ENCODE results near the gene C5orf34.

Gene C5orf34

GRCh38 chr5:43540746-43541145 is 25.8 kb upstream of the C5orf34 start:
- H3K27ac ChIP-seq = no peak overlapping the region
- TF ChIP-seq CTCF (conservative IDR thresholded peaks at IDR 0.05) = no peak

GRCh38 chr5:43536972-43537371 is 22.0 kb upstream of the C5orf34 start:
- H3K27ac ChIP-seq = no peak overlapping the region
- TF ChIP-seq CTCF (conservative IDR thresholded peaks at IDR 0.05) = no peak

- TF ChIP-seq CTCF (conservative IDR thresholded peaks at IDR 0.05) = no peak
- H3K27ac ChIP-seq = no peak overlapping the region
Measured at GRCh38 chr5:43533646-43534045, 18.7 kb upstream of the C5orf34 start.

- no peak for TF ChIP-seq CTCF (conservative IDR thresholded peaks at IDR 0.05)
- no peak overlapping the region for H3K27ac ChIP-seq
Measured at GRCh38 chr5:43530648-43531047, 15.7 kb upstream of the C5orf34 start.

GRCh38 chr5:43523662-43524072 is 8.7 kb upstream of the C5orf34 start:
- H3K27ac ChIP-seq = no peak overlapping the region
- TF ChIP-seq CTCF (conservative IDR thresholded peaks at IDR 0.05) = no peak

- TF ChIP-seq CTCF (conservative IDR thresholded peaks at IDR 0.05) = no peak
- H3K27ac ChIP-seq = no peak overlapping the region
Measured at GRCh38 chr5:43520615-43521014, 5.7 kb upstream of the C5orf34 start.

GRCh38 chr5:43515678-43516048 is 715 bp upstream of the C5orf34 start:
- peak overlapping the region; percentile 88 for H3K27ac ChIP-seq
- no peak for TF ChIP-seq CTCF (conservative IDR thresholded peaks at IDR 0.05)

- peak overlapping the region; percentile 88 for H3K27ac ChIP-seq
- TF ChIP-seq CTCF (conservative IDR thresholded peaks at IDR 0.05) = no peak
Measured at GRCh38 chr5:43514471-43514815, 505 bp downstream of the C5orf34 start.
